ENCODE data around the gene MEGF11.

- no peak for TF ChIP-seq CTCF (IDR thresholded peaks at IDR 0.05)
- peak in 1 of 2 donors; percentile 0 for TF ChIP-seq POLR2A (IDR thresholded peaks at IDR 0.05)
Measured at GRCh38 chr15:65870889-65871533, 382.5 kb downstream of the MEGF11 start.
